HG02610 (cell line): Measurements from ENCODE around the gene APOA1.
"Not testable (repeated sequence)": the region's sequence is repeated elsewhere in the genome, so short reads cannot be mapped to it uniquely, and the experiment has no call there.

Source experiments
- ATAC-seq: cut with Tn5 transposase; IDR thresholded peaks from one replicate; pipeline ENCODE4 v1.9.1; 2021; ENCODE audit warnings: mild to moderate bottlenecking, moderate library complexity; ENCODE audit not compliant: unreplicated experiment

APOA1 gene

GRCh38 chr11:116821050-116821918, 16.1 kb downstream of the APOA1 start:
- no peak for ATAC-seq

GRCh38 chr11:116819049-116819448, 18.4 kb downstream of the APOA1 start:
- ATAC-seq = no peak

- no peak for ATAC-seq
Observed at GRCh38 chr11:116814502-116814901, 22.9 kb downstream of the APOA1 start.

- ATAC-seq = no peak
Observed at GRCh38 chr11:116813781-116814471, 23.5 kb downstream of the APOA1 start.

GRCh38 chr11:116813170-116813569, 24.3 kb downstream of the APOA1 start:
- ATAC-seq = no peak

- no peak for ATAC-seq
Observed at GRCh38 chr11:116812109-116812508, 25.3 kb downstream of the APOA1 start.

GRCh38 chr11:116811194-116811593, 26.2 kb downstream of the APOA1 start:
- no peak for ATAC-seq

GRCh38 chr11:116808262-116809175, 28.9 kb downstream of the APOA1 start:
- ATAC-seq = no peak

GRCh38 chr11:116807601-116808261, 29.7 kb downstream of the APOA1 start:
- ATAC-seq = no peak

- no peak for ATAC-seq
Observed at GRCh38 chr11:116804001-116804400, 33.4 kb downstream of the APOA1 start.

- ATAC-seq = not testable (repeated sequence)
Observed at GRCh38 chr11:116801662-116802061, 35.8 kb downstream of the APOA1 start.

- no peak for ATAC-seq
Observed at GRCh38 chr11:116800610-116801009, 36.8 kb downstream of the APOA1 start.

GRCh38 chr11:116798368-116798767, 39.1 kb downstream of the APOA1 start:
- no peak for ATAC-seq

- no peak for ATAC-seq
Observed at GRCh38 chr11:116797816-116798215, 39.6 kb downstream of the APOA1 start.

GRCh38 chr11:116796548-116796947, 40.9 kb downstream of the APOA1 start:
- ATAC-seq = no peak

- ATAC-seq = no peak
Observed at GRCh38 chr11:116794851-116795250, 42.6 kb downstream of the APOA1 start.

GRCh38 chr11:116793772-116794097, 43.7 kb downstream of the APOA1 start:
- no peak for ATAC-seq

GRCh38 chr11:116792869-116793771, 44.3 kb downstream of the APOA1 start:
- ATAC-seq = no peak

- no peak for ATAC-seq
Observed at GRCh38 chr11:116792144-116792868, 45.1 kb downstream of the APOA1 start.
